ENCODE measurements around the gene UBALD2. TPM values are rescaled to one million over a fixed set of nuclear protein-coding genes. Genes with fewer than 3 reads are reported as not detected.

UBALD2 gene
- total and polyA plus RNA-seq, 2 of the 13 experiments (the other 11 are each of a cell fraction or from before 2014, with no cell fraction given), result 3.3 to 89.7 TPM

DNA sequence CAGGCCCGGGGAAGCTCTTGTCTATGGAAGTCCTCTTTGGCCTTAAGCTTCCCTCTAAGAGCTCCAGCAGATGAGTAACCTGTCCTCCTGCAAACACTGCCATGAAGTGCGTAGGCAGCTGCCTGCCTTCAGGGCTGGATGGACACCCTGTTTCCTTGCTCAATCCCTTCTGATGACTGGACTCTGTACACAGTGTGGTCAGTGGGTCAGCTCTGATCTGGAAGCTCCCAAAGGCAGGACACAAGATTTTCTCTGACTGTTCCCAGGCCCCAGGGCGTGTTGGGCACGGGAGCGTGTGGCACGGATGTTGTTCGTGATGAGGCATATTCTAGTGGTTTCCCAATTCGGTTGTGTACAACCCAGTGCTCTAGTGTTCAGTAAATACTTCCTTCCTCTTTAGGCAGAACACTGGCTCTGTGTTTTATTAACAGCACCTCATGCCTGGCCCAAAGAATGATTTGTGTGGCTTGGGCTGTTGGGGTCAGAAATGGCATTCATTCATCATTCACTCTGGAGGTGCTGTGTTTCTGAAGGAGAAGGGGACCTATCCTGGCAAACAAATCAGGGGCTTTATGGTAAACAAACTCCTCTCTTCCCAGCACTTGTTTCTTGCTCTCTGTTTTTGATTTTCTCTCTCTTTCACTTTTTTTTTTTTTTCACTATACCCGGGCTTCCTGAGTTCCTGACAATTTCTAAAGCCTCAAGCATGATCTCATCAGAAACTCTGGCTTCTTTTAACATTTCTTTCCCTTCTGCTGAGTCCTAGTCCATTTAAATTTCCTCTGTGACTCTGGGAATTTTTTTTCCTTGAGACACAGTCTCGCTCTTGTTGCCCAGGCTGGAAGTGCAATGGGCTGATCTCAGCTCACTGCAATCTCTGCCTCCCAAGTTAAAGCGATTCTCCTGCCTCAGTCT lies 12.9 kb upstream of the UBALD2 start (continued):
- TF ChIP-seq, protein P1, sequence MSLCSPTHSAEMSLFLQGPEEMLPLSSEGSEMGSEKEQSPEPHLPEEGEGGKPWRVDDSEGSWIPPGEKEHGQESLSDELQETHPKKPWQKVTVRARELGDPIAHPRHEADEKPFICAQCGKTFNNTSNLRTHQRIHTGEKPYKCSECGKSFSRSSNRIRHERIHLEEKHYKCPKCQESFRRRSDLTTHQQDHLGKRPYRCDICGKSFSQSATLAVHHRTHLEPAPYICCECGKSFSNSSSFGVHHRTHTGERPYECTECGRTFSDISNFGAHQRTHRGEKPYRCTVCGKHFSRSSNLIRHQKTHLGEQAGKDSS (CRISPR knock-in tag; IDR thresholded peaks at IDR 0.05; ENCODE audit: borderline replicate concordance, low read depth), result peak; percentile 89; the same call in 1 of the 2 replicates
- no peak for TF ChIP-seq RBM39 (IDR thresholded peaks at IDR 0.05; ENCODE audit: low read depth, low read length, poor library complexity, severe bottlenecking)
- TF ChIP-seq ZNF580 (CRISPR knock-in tag; IDR thresholded peaks at IDR 0.05; ENCODE audit: borderline replicate concordance, low read depth), result peak; percentile 94; the same call in 1 of the 2 replicates
- peak; percentile 84 for TF ChIP-seq HDAC2 (CRISPR knock-in tag; IDR thresholded peaks at IDR 0.05)
- peak; percentile 96 for TF ChIP-seq SOX5 (CRISPR knock-in tag; IDR thresholded peaks at IDR 0.05; ENCODE audit: borderline replicate concordance)
- TF ChIP-seq ZNF891 (CRISPR knock-in tag; IDR thresholded peaks at IDR 0.05), result no peak
- TF ChIP-seq, protein P2, sequence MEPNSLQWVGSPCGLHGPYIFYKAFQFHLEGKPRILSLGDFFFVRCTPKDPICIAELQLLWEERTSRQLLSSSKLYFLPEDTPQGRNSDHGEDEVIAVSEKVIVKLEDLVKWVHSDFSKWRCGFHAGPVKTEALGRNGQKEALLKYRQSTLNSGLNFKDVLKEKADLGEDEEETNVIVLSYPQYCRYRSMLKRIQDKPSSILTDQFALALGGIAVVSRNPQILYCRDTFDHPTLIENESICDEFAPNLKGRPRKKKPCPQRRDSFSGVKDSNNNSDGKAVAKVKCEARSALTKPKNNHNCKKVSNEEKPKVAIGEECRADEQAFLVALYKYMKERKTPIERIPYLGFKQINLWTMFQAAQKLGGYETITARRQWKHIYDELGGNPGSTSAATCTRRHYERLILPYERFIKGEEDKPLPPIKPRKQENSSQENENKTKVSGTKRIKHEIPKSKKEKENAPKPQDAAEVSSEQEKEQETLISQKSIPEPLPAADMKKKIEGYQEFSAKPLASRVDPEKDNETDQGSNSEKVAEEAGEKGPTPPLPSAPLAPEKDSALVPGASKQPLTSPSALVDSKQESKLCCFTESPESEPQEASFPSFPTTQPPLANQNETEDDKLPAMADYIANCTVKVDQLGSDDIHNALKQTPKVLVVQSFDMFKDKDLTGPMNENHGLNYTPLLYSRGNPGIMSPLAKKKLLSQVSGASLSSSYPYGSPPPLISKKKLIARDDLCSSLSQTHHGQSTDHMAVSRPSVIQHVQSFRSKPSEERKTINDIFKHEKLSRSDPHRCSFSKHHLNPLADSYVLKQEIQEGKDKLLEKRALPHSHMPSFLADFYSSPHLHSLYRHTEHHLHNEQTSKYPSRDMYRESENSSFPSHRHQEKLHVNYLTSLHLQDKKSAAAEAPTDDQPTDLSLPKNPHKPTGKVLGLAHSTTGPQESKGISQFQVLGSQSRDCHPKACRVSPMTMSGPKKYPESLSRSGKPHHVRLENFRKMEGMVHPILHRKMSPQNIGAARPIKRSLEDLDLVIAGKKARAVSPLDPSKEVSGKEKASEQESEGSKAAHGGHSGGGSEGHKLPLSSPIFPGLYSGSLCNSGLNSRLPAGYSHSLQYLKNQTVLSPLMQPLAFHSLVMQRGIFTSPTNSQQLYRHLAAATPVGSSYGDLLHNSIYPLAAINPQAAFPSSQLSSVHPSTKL (CRISPR knock-in tag; IDR thresholded peaks at IDR 0.05), result peak; percentile 96
- TF ChIP-seq, protein P3, sequence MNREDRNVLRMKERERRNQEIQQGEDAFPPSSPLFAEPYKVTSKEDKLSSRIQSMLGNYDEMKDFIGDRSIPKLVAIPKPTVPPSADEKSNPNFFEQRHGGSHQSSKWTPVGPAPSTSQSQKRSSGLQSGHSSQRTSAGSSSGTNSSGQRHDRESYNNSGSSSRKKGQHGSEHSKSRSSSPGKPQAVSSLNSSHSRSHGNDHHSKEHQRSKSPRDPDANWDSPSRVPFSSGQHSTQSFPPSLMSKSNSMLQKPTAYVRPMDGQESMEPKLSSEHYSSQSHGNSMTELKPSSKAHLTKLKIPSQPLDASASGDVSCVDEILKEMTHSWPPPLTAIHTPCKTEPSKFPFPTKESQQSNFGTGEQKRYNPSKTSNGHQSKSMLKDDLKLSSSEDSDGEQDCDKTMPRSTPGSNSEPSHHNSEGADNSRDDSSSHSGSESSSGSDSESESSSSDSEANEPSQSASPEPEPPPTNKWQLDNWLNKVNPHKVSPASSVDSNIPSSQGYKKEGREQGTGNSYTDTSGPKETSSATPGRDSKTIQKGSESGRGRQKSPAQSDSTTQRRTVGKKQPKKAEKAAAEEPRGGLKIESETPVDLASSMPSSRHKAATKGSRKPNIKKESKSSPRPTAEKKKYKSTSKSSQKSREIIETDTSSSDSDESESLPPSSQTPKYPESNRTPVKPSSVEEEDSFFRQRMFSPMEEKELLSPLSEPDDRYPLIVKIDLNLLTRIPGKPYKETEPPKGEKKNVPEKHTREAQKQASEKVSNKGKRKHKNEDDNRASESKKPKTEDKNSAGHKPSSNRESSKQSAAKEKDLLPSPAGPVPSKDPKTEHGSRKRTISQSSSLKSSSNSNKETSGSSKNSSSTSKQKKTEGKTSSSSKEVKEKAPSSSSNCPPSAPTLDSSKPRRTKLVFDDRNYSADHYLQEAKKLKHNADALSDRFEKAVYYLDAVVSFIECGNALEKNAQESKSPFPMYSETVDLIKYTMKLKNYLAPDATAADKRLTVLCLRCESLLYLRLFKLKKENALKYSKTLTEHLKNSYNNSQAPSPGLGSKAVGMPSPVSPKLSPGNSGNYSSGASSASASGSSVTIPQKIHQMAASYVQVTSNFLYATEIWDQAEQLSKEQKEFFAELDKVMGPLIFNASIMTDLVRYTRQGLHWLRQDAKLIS (CRISPR knock-in tag; IDR thresholded peaks at IDR 0.05), result peak; percentile 44; the same call in 1 of the 2 replicates
- TF ChIP-seq PATZ1 (CRISPR knock-in tag; IDR thresholded peaks at IDR 0.05), result peak; percentile 74
- TF ChIP-seq, protein P4, sequence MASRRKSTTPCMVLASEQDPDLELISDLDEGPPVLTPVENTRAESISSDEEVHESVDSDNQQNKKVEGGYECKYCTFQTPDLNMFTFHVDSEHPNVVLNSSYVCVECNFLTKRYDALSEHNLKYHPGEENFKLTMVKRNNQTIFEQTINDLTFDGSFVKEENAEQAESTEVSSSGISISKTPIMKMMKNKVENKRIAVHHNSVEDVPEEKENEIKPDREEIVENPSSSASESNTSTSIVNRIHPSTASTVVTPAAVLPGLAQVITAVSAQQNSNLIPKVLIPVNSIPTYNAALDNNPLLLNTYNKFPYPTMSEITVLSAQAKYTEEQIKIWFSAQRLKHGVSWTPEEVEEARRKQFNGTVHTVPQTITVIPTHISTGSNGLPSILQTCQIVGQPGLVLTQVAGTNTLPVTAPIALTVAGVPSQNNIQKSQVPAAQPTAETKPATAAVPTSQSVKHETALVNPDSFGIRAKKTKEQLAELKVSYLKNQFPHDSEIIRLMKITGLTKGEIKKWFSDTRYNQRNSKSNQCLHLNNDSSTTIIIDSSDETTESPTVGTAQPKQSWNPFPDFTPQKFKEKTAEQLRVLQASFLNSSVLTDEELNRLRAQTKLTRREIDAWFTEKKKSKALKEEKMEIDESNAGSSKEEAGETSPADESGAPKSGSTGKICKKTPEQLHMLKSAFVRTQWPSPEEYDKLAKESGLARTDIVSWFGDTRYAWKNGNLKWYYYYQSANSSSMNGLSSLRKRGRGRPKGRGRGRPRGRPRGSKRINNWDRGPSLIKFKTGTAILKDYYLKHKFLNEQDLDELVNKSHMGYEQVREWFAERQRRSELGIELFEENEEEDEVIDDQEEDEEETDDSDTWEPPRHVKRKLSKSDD (CRISPR knock-in tag; IDR thresholded peaks at IDR 0.05; ENCODE audit: low read depth), result peak; percentile 15; the same call in 1 of the 2 replicates
- TF ChIP-seq SKI (IDR thresholded peaks at IDR 0.05; ENCODE audit: partially characterized antibody), result peak; percentile 51
- TF ChIP-seq ZNF160 (CRISPR knock-in tag; IDR thresholded peaks at IDR 0.05), result 0 out of 2 replicates have a peak, but pooled peaks have one; percentile 35
- peak; percentile 86 for TF ChIP-seq HMG20B (CRISPR knock-in tag; conservative IDR thresholded peaks at IDR 0.05)

Measured in HepG2 (cell line).